Neural cell (in vitro differentiated cells): ENCODE measurements around the gene MISP.

Experiments used
- CTCF ChIP-seq: fragments of 450-650 bp; IDR thresholded peaks from 2 replicates; pipeline ENCODE4 v1.5.1; 2014; ENCODE audit warnings: antibody characterized with exemption, mild to moderate bottlenecking, moderate library complexity; ENCODE audit not compliant: poor library complexity, severe bottlenecking
- EZH2 ChIP-seq: fragments of 200-600, 300-800 bp; shearing (Covaris generic), sonication (generic); IDR thresholded peaks from 2 replicates; pipeline ENCODE4 v1.6.1; 2014; ENCODE audit warnings: antibody characterized with exemption, low read length, borderline replicate concordance, mild to moderate bottlenecking; ENCODE audit not compliant: insufficient read depth, poor library complexity, severe bottlenecking
- MXI1 ChIP-seq: fragments of 450-650 bp; conservative IDR thresholded peaks from 2 replicates; pipeline ENCODE4 v1.6.1; 2014; ENCODE audit warnings: antibody characterized with exemption, mild to moderate bottlenecking; ENCODE audit not compliant: poor library complexity, severe bottlenecking
- POLR2AphosphoS5 ChIP-seq: IDR thresholded peaks from 2 replicates; pipeline ENCODE4 v1.6.1; 2012

GRCh38 chr19:810077-810855, 59.4 kb downstream of the MISP start:
- TF ChIP-seq CTCF (no peak), EZH2 (no peak), POLR2AphosphoS5 (no peak), MXI1 (no peak)
